Measurements from ENCODE around the gene IGF2.

IGF2 gene

GRCh38 chr11:2120359-2121100 is 18.7 kb downstream of the IGF2 start:
- in situ Hi-C loops (cut with MboI; ENCODE audit: low pct_unique_long_range_greater_than_20kb, low sequenced_read_pairs, unreplicated experiment), result no loop called here
- no peak for TF ChIP-seq CTCF (IDR thresholded peaks at IDR 0.05; ENCODE audit: extremely low read depth, insufficient read depth, missing control alignments)
- no peak for DNase-seq (ENCODE audit: low spot score)

GRCh38 chr11:2118677-2119076 is 20.5 kb downstream of the IGF2 start:
- in situ Hi-C loops (cut with MboI; ENCODE audit: low pct_unique_long_range_greater_than_20kb, low sequenced_read_pairs, unreplicated experiment), result no loop called here
- no peak for DNase-seq (ENCODE audit: low spot score)
- TF ChIP-seq CTCF (IDR thresholded peaks at IDR 0.05; ENCODE audit: extremely low read depth, insufficient read depth, missing control alignments), result no peak

- no peak for TF ChIP-seq CTCF (IDR thresholded peaks at IDR 0.05; ENCODE audit: extremely low read depth, insufficient read depth, missing control alignments)
- in situ Hi-C loops (cut with MboI; ENCODE audit: low pct_unique_long_range_greater_than_20kb, low sequenced_read_pairs, unreplicated experiment), result no loop called here
- no peak for DNase-seq (ENCODE audit: low spot score)
Measured at GRCh38 chr11:2116680-2117079, 22.5 kb downstream of the IGF2 start.

GRCh38 chr11:2115308-2115707 is 23.9 kb downstream of the IGF2 start:
- TF ChIP-seq CTCF (IDR thresholded peaks at IDR 0.05; ENCODE audit: extremely low read depth, insufficient read depth, missing control alignments), result no peak
- in situ Hi-C loops (cut with MboI; ENCODE audit: low pct_unique_long_range_greater_than_20kb, low sequenced_read_pairs, unreplicated experiment), result no loop called here
- DNase-seq (ENCODE audit: low spot score), result no peak

GRCh38 chr11:2114430-2115241 is 24.6 kb downstream of the IGF2 start:
- TF ChIP-seq CTCF (IDR thresholded peaks at IDR 0.05; ENCODE audit: extremely low read depth, insufficient read depth, missing control alignments), result no peak
- in situ Hi-C loops (cut with MboI; ENCODE audit: low pct_unique_long_range_greater_than_20kb, low sequenced_read_pairs, unreplicated experiment), result no loop called here
- no peak for DNase-seq (ENCODE audit: low spot score)

GRCh38 chr11:2113776-2114175 is 25.4 kb downstream of the IGF2 start:
- DNase-seq (ENCODE audit: low spot score), result no peak
- in situ Hi-C loops (cut with MboI; ENCODE audit: low pct_unique_long_range_greater_than_20kb, low sequenced_read_pairs, unreplicated experiment), result no loop called here
- no peak for TF ChIP-seq CTCF (IDR thresholded peaks at IDR 0.05; ENCODE audit: extremely low read depth, insufficient read depth, missing control alignments)

Data from GM13977 (cell line).